GM20000 (cell line): ENCODE data around the gene ATXN7L1.

Experiments used
- DNase-seq: peaks from one replicate; pipeline ENCODE4 v3.0.0; 2012; ENCODE audit warnings: low spot score
- TF ChIP-seq, protein P1 (sequence below): IDR thresholded peaks from 2 replicates; pipeline ENCODE4 v1.5.1; 2012; ENCODE audit warnings: mild to moderate bottlenecking, control low read depth; ENCODE audit errors: extremely low read depth, missing control alignments

ATXN7L1 gene

DNA sequence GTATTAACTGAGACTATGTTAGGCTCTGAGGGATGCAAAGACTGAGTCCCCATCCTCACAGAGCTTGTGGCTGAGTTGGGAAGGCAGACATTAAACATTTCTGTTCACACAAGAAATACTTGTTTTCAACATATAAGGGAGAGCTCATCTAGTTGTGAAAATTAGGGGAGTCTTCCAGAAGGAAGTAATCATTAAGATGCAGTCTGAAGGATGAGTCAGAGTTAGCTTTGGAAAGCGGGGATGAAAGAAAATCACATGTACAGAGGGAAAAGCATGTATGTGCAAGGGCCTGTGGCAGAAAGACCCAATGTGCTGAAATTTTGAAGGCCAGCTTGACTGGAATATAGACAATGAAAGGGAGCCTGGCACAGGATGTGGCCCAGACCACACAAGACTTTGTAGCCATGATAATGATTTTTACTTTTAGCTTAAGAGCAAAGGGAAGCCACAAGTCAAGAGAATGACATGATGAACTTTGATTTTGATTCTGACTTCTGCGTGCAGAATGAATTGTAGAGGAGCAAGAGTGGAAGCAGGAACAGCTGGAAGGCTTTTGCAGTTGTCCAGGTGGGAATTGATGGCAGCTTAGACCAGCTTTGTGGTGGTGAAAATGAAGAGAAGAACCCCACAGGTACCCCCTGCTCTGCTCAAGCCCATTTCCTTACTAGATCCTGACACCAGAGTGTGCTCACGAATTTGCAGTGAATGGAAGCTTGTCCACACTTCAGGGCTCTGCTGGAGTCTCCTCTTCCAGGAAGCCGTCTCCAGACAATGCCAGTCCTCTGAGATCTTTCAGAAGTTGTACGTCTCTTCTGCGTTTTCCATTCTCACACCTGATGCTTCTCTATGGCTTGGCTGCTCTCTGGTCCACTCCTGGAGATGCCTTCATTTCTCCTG, 115.6 kb downstream of the ATXN7L1 start:
- DNase-seq = no peak

DNA sequence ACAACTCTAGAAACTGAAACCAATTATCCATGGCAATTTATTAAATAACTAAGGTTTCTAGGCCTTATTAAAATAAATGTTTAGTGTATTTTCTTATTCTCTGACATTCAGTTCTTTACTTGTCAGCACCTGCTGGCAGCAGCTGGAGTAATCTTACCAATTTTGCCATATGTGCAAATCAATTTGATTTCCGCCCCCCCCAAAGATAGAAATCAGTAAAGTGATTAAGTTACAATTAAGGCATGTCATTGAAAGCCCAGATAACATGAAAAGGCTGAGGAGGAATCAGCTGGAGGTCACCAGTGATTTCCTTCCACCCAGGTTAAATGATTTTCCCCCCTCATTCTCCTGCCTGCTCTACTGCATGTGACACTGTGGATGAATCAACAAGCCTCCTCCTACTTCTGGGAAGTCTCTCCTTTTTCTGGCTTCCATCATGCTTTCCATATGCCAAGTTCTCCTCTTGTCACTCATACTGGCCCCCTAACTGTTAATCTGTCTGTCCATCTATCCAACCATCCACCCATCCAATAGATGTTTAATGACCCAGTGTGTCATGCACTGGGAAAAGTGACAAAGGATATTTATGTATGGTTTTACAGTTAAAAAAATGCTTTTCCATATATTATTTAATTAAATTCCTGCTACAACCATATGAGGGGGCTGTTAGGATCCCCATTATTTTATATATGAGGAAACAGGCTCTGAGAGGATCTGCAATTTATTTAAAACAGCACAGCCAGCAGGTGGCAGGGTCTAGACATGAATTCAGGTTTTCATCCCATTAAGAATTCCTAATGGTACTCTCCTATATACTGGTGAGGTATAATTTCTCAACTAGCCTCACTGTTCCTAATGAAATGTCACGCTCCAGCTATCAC, 116.5 kb downstream of the ATXN7L1 start:
- TF ChIP-seq, protein P1, sequence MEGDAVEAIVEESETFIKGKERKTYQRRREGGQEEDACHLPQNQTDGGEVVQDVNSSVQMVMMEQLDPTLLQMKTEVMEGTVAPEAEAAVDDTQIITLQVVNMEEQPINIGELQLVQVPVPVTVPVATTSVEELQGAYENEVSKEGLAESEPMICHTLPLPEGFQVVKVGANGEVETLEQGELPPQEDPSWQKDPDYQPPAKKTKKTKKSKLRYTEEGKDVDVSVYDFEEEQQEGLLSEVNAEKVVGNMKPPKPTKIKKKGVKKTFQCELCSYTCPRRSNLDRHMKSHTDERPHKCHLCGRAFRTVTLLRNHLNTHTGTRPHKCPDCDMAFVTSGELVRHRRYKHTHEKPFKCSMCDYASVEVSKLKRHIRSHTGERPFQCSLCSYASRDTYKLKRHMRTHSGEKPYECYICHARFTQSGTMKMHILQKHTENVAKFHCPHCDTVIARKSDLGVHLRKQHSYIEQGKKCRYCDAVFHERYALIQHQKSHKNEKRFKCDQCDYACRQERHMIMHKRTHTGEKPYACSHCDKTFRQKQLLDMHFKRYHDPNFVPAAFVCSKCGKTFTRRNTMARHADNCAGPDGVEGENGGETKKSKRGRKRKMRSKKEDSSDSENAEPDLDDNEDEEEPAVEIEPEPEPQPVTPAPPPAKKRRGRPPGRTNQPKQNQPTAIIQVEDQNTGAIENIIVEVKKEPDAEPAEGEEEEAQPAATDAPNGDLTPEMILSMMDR = peak; percentile 44
- no peak for DNase-seq

More for the DNA sequence above, 115.6 kb downstream of the ATXN7L1 start:
- TF ChIP-seq, protein P1 = no peak

DNA sequence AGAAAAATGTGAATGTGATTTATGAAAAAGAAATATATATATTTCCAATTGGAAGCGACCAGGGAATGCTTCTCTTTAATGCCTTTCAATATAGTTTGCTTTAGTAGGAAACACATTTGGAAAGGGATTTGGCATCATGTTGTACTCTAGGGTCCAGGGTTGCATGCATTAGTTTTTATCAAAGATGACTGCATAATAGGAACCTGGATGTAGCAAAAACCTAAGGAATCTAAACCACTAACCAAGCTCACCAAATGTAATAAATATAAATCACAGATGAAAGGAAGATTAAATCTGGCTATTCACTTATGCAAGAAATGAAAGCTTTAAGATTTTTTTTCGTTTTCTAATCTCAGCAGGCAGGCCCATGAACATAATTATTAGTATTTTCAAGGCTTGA, 120.0 kb downstream of the ATXN7L1 start:
- DNase-seq = no peak
- TF ChIP-seq, protein P1 = no peak

DNA sequence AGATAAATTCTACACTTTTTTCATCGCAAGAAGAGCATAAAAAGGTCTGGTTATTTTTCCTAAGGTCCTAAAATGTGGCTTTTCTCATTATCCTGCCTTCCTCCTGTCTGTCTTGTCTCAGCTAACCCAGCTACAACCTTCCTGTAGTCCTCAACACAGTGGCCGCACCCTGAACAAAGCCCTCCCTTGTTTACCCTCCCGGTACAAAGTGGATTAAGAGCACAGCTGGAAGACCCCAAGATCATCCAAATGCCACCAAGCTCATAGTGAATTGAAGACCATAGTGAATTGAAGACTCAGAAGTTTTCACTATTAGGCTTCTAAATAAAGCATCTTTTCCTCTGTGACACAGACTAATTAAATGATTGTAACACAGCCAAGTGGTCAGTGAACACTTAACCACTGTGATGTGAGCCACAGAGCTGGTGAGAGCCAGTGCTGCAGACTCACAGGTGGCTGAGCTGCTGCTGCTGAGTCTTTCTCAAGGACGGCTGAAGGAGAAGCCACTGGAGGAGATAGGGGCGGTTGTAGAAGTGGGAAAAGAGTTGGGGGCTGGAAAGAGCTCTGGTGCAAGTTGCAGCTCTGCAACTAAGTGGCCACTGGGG, 123.6 kb downstream of the ATXN7L1 start:
- TF ChIP-seq, protein P1 = no peak
- DNase-seq = no peak

DNA sequence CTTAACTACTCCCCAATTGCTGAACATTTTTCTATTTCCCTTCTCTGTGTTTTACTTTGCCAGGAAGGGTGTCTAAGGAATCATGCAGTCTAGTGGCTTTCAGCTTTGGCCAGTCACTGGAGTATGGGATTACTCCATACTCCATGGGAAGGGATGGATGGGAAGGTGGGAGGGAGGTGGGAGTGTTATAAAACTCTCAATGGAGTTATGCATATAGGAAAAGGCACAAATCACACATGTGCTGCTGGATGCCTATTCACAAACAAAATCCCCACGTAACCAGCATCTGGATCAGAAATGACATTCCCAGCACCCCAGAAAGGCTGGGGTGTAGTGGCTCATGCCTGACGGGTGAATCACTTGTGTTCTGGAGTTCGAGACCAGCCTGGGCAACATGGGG, 125.3 kb downstream of the ATXN7L1 start:
- DNase-seq = no peak
- TF ChIP-seq, protein P1 = no peak

DNA sequence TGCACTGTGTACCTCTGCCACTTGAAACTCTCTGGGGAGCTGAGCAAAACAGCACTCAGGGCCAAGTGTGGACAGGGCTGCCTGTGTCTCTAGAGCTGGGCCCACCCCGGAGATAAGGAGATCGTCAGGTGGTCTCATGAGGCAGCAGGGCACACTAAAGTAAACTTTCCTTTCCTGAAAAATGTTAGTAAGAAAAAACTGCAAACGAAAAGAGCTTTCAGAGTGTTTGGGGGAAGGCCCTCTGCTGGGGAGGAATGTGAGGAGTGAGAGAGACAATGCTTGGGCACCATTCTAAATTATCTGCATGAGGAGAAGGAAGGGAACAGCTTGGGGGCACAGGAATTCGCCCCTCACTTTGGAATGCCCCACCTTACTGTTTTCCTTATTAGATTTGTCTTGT, 127.7 kb downstream of the ATXN7L1 start:
- TF ChIP-seq, protein P1 = no peak
- DNase-seq = no peak
